ENCODE measurements around the gene STATH.
"Not testable (repeated sequence)": the region's sequence is repeated elsewhere in the genome, so short reads cannot be mapped to it uniquely, and the experiment has no call there.

- TF ChIP-seq CTCF, POLR2AphosphoS5, POLR2A (IDR thresholded peaks at IDR 0.05): not testable (repeated sequence)
These were observed 44.2 kb downstream of the STATH start for GRCh38 chr4:70039928-70040327.

Data from prostate gland (tissue), 2 donors.